ENCODE data around the gene PLEKHJ1.

PLEKHJ1 gene

GRCh38 chr19:2249010-2249866, 13.1 kb upstream of the PLEKHJ1 start, which contains the start of gene AMH:
AMH (plus strand) TSS chr19:2249323; CDS start chr19:2249333, 10 bp downstream.
- no peak for DNase-seq

DNA sequence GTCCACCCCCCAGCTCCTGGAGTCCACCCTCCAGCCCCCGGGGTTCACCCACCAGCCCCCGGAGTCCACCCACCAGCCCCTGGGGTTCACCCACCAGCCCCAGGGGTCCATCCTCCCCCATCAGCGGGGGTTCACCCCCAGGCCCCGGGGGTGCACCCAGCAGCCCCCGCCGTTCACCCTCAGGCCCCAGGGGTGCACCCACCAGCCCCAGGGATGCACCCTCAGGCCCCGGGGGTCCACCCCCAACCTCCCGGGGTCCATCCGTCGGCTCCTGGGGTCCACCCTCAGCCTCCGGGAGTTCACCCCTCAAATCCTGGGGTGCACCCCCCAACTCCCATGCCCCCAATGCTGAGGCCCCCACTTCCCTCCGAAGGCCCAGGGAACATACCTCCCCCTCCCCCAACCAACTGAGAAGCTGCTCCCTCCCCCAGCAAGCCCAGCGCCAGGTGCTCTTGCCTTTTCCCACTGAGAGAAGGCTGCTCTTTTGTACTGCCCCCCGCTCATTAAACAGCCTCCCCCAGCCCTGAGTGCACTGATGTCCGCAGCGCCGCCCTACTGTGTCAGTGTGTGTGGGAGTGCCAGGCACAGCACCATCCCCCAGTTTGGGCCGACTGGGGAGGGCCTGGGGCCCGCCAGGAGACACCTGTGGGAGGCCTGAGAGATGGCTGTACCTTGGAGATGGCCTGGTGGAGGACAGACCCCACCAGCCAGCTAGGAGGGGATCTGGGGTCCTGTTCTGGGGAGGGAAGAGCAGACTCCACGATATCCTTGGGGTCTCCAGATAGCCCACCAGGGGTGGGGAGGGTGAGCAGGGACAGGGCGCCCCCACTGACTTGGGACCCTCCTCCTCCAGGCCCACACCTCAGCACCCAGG, 12.2 kb upstream of the PLEKHJ1 start:
- DNase-seq: no peak

GRCh38 chr19:2247433-2248101, 11.4 kb upstream of the PLEKHJ1 start:
- DNase-seq: no peak

- no peak for DNase-seq
Measured at GRCh38 chr19:2246801-2247361, 10.8 kb upstream of the PLEKHJ1 start.

- DNase-seq: no peak
Measured at GRCh38 chr19:2246014-2246620, 10.0 kb upstream of the PLEKHJ1 start.

- DNase-seq: no peak
Measured at GRCh38 chr19:2245273-2245672, 9.1 kb upstream of the PLEKHJ1 start.

DNA sequence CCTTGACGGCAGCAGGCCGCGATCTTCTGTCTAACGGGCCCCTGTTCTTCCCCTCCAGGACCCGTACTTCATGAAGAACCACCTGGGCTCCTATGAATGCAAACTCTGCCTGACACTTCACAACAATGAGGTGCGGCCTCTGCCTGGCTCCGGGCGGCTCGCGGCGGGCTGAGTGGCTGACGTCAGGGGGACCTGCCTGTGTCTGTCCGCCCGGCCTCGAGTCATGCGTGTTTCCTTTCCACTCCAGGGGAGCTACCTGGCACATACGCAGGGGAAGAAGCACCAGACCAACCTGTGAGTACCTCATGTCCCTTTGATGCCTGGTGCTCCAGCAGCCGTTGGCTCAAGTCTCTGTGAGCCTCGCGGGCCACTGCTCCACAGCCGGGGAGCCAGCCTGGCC, 8.4 kb upstream of the PLEKHJ1 start:
- no peak for DNase-seq

DNA sequence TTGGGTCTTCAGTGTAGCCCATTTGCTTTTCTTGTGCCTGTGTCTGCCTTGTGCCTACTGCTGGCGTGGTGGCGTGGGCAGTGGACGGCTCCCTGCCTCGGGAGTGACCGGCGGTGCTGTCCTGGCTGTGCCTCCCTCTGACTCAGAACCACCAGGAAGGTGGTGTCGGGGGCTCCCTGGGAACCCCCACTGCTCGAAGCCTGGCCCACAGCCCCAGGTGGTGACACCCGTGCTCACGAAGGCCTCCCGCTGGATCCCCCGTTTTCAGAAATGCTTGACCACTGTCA, 7.9 kb upstream of the PLEKHJ1 start:
- DNase-seq: no peak

DNA sequence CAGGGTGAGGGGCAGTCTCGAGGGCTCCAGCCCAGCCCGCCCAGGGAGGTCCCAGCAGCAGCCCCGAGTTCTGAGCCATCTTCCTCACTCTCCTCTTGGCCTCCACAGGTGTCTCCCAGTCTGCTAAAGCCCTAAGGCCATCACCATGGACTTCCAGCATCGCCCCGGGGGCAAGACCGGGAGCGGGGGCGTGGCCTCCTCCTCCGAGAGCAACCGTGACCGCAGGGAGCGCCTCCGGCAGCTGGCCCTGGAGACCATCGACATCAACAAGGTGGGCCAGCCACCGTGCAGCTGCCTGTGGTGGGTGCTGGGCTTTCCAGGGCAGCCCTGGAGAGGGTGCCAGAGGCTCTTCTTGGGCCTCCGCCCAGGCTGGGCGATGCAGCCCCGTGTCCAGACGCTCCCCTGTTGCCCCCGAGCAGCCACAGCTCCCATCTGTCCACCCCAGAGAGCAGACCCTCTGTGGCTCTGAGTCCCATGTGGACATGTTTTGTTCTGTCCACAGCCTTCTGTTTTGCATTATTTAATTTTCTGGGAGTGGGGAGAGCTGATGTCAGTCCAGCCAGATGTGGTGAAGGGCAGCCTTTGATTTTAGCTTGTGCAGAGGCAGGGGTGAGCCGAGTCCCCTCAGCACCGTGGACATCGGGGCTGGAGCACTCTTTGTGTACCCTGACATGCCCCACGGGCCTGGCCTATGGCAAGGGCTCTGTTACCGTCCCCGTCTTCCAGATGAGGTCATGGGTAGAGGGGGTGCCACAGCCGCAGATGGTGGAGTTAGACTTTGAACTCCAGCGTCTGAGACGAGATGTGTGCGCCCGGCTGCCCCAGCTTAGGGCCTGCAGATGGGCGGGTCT, 7.4 kb upstream of the PLEKHJ1 start:
- no peak for DNase-seq

DNA sequence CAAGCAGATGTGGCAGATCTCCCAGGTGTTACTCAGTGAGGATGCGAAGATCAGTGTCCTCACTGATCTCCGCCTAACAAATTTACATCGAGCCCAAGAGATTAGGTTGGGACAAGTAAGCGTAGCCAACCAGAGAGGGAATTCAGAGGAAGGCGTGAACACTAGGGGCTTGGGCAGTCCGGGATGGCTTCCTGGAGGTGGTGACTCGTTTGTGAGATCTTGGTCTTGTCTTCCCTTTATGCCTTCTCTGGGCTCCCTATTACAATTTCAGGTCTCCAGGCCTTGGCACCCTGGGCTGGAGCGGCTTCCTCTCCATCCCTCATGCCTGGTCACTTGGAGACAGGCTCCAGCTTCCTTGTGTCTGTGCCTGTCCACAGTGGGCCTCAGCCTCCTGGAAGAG, 6.7 kb upstream of the PLEKHJ1 start:
- DNase-seq: no peak

GRCh38 chr19:2242092-2242537, 6.0 kb upstream of the PLEKHJ1 start:
- no peak for DNase-seq

DNA sequence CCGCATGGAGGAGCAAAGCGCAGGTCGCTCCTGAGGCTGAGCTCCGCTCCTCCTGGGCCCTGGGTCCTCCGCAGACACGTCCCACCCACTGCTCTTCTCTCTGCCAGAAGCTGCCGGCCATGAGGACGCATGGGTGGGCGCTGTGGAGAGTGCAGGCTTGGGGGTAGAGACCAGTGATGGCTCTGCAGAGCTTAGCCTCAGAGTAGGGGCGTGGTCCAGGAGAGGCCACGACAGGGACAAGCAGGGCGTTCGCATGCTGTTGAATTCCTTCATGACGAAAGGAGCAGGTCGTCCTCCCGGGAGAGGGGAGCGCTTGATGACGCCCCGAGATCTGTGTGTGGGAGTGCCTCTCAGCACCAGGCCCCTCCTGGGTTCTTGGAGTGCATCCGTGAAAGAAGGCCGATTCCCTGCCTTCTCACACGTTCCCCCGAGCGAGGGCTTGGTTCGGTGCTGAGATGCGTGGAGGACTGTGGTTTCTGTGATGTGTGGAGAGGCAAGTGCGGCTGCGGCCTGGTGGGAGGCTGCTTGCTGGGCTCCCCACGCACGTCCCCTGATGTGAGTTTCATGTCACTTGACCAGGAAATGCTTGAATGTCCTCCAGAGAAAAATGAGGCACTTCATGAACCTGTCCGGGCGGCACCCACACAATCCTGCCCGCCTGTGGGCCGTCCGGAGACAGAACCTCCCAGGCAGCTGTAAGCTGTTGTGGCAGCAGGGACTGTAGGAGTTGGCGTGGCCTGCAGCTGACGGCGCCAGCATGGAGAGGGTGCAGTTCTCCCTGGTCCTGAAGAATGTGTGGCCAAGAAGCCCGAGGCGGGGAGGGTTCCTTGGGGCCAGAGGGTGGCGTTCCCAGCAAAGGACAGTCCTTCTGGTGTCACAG, 5.0 kb upstream of the PLEKHJ1 start:
- no peak for DNase-seq

GRCh38 chr19:2239771-2240770, 3.9 kb upstream of the PLEKHJ1 start:
- no peak for DNase-seq

GRCh38 chr19:2239173-2239572, 3.0 kb upstream of the PLEKHJ1 start:
- DNase-seq: no peak

GRCh38 chr19:2237869-2238153, 1.7 kb upstream of the PLEKHJ1 start:
- no peak for DNase-seq

DNA sequence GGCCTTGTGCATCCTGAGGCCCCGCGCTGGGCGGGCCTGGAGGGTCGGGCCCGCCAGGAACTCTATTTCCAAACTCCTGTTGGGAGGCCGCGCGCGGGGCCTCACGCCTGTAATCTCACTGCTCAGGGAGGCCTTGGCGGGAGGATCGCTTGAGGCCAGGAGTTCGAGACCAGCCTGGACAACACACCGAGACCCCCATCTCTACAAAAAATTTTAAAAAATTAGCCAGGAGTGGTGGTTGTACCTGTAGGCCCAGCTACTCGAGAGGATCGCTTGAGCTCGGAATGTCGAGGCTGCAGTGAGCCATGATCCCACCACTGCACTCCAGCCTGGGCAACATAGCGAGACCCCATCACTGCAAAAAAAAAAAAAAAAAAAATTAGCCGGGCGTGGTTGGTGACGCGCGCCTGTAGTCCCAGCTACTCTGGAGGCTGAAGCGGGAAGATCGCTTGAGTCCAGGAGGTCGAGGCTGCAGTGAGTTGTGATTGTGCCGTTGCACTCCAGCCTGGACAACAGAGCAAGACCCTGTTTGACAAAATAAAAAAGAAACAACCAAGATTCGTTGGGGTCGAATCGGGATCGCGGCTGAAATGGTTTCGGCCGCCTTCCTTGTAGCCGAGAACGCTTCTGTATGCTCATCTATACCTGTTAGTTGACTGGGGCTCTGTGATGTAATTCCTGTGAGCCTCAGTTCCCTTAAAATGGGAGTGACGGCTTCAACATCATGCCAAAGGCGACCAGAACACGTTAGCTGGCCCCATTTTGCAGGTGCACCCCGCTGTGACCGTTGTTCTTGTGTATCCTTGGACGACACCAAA, 1.1 kb upstream of the PLEKHJ1 start:
- DNase-seq: no peak

- DNase-seq: no peak
Measured at GRCh38 chr19:2236064-2236313, 140 bp downstream of the PLEKHJ1 start.

- no peak for DNase-seq
Measured at GRCh38 chr19:2235381-2236063, 607 bp downstream of the PLEKHJ1 start.

Measured in activated T-cell treated with anti-CD3 and anti-CD28 coated beads for 4 hours (primary cell).